Astrocyte of the spinal cord (primary cell): ENCODE results near the gene ADAMTS10.

Experiments
- DNase-seq: peaks from one replicate; pipeline ENCODE4 v3.0.0; 2011; ENCODE audit warnings: low read depth, low spot score
- H3K4me3 ChIP-seq: 2 replicates; pipeline ENCODE4 v1.5.1; 2011; ENCODE audit warnings: low read depth, mild to moderate bottlenecking, low read length, moderate library complexity
- in situ Hi-C: cut with HindIII; loops from 2 replicates; pipeline ENCODE4 v1.10.0; 2017; ENCODE audit warnings: low sequenced_read_pairs
- TF ChIP-seq, protein P1 (sequence below): IDR thresholded peaks from 2 replicates; pipeline ENCODE4 v1.5.1; 2012; ENCODE audit warnings: low read depth, mild to moderate bottlenecking, low read length, inconsistent platforms

Gene ADAMTS10

DNA sequence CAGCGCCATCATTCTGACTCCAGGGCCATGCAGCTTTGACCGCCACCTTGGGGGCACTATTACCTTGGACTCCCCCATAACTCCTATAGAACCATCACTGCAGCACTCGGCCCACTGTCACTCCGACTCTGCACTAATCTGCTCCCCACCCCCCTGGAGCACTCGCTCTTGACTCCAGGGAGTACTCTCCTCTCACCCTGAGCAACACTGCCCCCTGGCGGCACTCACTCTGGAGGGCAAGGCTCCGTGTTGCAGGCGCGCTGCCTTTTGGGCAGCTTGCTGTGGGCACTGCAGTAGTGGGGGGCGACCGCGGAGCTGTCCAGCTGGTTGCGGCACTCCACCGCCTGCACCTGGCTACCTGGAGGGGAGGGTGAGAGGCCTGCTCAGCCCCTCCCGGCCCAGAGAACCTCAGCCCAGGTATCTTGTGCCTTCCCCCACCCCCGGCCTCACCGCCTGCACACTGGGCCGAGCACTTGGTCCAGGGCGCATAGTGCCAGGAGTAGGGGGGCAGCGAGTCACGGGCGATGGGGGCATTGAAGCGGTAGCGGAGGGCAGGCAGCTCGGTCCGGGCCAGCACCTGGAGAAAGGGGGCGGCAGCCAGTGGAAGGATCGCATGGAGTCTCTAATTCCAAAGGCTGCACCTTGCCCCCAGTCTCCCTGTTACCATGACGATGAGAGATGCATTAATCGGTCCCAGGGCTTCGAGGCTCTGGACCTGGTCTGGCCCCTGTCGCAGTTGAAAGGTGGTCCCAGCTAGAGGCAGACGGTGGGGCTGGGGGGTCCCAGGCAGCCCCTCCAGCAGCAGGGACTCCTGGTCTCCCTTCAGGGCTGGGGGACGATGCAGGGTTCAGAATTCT lies 24.4 kb downstream of the ADAMTS10 start:
- in situ Hi-C loops: no loop called here
- TF ChIP-seq, protein P1, sequence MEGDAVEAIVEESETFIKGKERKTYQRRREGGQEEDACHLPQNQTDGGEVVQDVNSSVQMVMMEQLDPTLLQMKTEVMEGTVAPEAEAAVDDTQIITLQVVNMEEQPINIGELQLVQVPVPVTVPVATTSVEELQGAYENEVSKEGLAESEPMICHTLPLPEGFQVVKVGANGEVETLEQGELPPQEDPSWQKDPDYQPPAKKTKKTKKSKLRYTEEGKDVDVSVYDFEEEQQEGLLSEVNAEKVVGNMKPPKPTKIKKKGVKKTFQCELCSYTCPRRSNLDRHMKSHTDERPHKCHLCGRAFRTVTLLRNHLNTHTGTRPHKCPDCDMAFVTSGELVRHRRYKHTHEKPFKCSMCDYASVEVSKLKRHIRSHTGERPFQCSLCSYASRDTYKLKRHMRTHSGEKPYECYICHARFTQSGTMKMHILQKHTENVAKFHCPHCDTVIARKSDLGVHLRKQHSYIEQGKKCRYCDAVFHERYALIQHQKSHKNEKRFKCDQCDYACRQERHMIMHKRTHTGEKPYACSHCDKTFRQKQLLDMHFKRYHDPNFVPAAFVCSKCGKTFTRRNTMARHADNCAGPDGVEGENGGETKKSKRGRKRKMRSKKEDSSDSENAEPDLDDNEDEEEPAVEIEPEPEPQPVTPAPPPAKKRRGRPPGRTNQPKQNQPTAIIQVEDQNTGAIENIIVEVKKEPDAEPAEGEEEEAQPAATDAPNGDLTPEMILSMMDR: peak; percentile 79
- H3K4me3 ChIP-seq: no peak overlapping the region
- no peak for DNase-seq

DNA sequence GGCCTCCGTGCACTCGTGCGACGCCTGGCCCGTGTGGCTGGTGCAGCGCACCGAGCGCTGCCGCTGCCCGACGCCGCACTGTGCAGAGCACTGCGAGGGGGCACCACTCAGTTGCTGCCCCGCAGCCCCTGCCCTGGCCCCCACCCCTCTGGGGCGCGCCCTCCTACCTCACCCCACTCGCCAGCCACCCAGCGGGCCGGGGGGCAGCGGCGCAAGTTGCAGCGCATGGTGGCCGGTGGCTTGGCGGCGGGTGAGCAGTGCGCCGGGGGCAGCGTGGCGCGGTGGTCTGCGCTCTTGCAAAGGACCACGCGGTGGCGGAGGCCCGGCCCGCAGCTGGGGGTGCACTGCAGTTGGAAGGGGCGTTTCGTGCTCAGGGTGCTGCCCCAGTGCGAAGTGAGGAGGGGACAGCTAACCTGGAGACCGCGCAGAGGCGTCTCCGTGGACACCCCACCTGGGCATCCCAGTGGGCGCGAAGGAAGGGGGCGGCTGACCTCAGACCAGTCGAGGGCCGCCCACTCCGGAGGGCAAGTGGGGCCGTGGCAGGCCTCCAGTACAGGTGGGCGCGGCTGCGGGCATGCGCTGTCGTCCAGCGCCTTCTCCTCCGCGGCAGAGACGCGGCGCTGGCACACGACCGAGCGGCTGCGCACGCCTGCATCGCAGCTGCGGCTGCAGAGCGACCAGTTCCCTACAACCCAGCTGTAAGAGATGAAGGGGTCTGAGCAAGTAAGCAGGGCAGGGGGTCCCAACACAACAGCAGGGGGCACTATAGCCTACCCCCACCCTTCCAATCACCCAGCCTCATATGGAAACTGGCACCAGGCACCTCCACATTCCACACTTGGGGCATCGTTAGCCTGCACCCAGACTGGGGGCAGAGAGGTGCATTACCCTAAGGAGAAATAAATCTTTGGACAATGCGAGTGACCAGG lies 25.3 kb downstream of the ADAMTS10 start:
- no peak for DNase-seq
- H3K4me3 ChIP-seq: no peak overlapping the region
- in situ Hi-C loops: no loop called here
- TF ChIP-seq, protein P1: no peak

DNA sequence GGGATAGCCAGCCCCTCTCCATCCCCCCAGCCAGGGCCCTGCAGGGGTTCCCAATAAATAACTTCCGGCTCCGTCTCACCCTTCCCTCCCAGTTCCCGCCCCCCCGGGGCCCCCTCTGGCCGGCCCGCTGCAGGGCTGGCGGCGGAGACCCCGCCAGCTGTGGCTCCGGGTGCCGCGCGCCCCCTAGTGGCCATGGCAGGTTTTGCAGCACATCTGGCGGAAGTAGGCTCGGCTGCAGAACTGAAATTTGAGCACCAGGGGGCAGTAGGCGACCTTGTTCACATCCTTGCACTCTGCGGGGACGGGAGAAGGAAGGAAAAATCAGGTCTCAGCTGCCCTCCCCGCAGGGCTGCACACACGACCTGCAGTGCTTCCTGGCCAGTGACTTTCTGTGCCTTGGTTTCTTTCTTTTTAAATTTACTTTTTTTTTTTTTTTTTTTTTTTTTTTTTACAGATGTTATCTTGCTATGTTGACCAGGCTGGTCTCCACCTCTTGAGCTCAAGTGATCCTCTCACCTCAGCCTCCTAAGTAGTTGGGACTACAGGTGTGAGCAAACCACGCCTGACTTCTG lies 29.7 kb downstream of the ADAMTS10 start:
- no peak overlapping the region for H3K4me3 ChIP-seq
- in situ Hi-C loops: no loop called here
- TF ChIP-seq, protein P1: peak; percentile 99
- DNase-seq: peak; percentile 67

DNA sequence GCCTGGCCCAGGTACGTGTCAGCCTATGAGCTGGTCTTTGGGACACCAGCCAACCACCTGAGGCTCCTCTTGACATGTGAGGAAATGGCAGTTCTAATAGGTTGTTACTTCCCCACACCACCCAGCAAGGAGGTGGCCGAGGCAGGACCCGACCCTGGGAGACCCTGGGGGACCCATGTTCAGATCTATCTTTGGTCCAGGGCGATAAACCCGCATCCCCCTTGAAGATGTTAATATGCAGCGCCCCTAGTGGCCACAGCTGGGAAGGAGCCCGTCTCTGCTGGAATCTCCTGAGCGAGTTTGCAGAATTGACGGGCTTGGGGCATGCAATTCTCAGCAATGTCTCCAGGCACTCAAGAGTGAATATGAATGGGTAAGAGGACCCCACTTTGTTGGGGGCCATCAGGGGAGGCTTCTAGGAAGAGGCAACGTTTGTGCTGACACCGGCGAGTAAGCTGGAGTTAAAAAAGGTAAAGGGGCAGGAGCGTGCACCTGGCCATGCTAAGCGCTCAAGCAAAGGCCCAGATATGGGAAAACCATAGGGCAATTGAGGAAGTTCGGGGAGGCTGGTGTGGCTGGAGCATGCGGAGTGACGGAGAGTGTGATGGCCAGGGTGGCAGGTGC lies 31.8 kb downstream of the ADAMTS10 start:
- H3K4me3 ChIP-seq: no peak overlapping the region
- in situ Hi-C loops: no loop called here
- peak; percentile 65 for DNase-seq

DNA sequence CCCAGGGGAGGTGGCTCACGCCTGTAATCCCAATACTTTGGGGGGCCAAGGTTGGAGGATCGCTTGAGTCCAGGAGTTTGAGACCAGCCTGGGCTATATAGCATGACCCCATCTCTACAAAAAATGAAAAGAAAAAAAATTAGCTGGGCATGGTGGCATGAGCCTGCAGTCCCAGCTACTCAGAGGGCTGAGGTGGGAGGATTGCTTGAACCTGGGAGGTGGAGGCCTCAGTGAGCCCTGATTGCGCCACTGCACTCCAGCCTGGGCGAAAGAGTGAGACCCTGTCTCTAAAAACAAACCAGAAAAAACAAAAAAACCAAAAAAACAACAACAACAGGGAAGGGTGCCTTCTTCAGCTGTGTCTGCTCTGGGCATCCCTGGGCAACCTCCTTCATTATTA lies 32.8 kb downstream of the ADAMTS10 start:
- TF ChIP-seq, protein P1: no peak
- no peak for DNase-seq
- in situ Hi-C loops: no loop called here
- no peak overlapping the region for H3K4me3 ChIP-seq

More for the DNA sequence above, 31.8 kb downstream of the ADAMTS10 start:
- TF ChIP-seq, protein P1: peak; percentile 96

DNA sequence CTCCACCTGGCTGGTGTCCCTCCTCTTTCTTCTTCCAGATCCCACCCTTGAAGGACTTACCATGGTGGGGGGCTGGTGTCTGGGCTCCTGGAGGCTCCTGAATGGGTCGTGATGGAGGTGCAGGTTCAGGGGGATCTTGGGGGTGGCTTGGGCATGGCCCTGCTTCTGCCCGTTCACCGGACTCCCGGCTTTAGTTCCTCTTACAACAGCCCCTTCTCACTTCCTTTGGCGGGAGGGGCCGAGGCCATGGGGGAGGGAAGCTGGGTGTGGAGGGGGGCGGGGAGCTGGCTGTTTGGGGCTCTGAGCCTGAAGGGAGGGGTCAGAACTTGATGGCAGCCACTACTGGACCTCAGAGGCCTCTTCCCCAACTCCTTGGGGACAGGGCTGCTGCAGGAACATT lies 33.3 kb downstream of the ADAMTS10 start, which contains the start of gene MYO1F:
Gene MYO1F (minus strand): TSS at position 196 of the 400 bp plus-strand sequence. CDS start 133 bp downstream, at position 63.
- TF ChIP-seq, protein P1: no peak
- DNase-seq: no peak
- H3K4me3 ChIP-seq: no peak within 1 kb of the TSS
- in situ Hi-C loops: no loop called here
